ENCODE measurements around the gene ITGAE.

The ITGAE gene

GRCh38 chr17:3682033-3682432 is 119.0 kb downstream of the ITGAE start:
- H3K4me1 ChIP-seq (ENCODE audit: control insufficient read depth, insufficient read depth, low read length, poor library complexity, severe bottlenecking): no peaks in the 10 kb centered on the region
- H3K27ac ChIP-seq (ENCODE audit: low read depth, low read length, severe bottlenecking): no peak overlapping the region
- H3K9me3 ChIP-seq (ENCODE audit: control insufficient read depth, low read length): no peaks in the 10 kb centered on the region
- no peak overlapping the region for H3K4me3 ChIP-seq (ENCODE audit: extremely low read depth, insufficient read depth, low read length, poor library complexity, severe bottlenecking)
- H3K36me3 ChIP-seq (ENCODE audit: control insufficient read depth, insufficient read depth, low read length): no peaks in the 10 kb centered on the region
- 91 to 95% methylated on average over 7 to 10 of the region's 12 CpGs for WGBS, 2 experiments (ENCODE audit: insufficient coverage in 2 of 2)

- Histone ChIP-seq H3K4me1 (ENCODE audit: control insufficient read depth, insufficient read depth, low read length, poor library complexity, severe bottlenecking) (no peaks in the 10 kb centered on the region), H3K4me3 (ENCODE audit: extremely low read depth, insufficient read depth, low read length, poor library complexity, severe bottlenecking) (no peak overlapping the region), H3K9me3 (ENCODE audit: control insufficient read depth, low read length) (no peaks in the 10 kb centered on the region), H3K36me3 (ENCODE audit: control insufficient read depth, insufficient read depth, low read length) (no peaks in the 10 kb centered on the region), H3K27ac (ENCODE audit: low read depth, low read length, severe bottlenecking) (no peak overlapping the region)
- 88 to 93% methylated on average over 13 to 20 of the region's 20 CpGs for WGBS, 2 experiments (ENCODE audit: insufficient coverage in 2 of 2)
Observed at GRCh38 chr17:3681565-3681964, 119.4 kb downstream of the ITGAE start.

GRCh38 chr17:3681057-3681456 is 119.9 kb downstream of the ITGAE start:
- Histone ChIP-seq H3K36me3 (ENCODE audit: control insufficient read depth, insufficient read depth, low read length) (no peaks in the 10 kb centered on the region), H3K27ac (ENCODE audit: low read depth, low read length, severe bottlenecking) (no peak overlapping the region), H3K4me3 (ENCODE audit: extremely low read depth, insufficient read depth, low read length, poor library complexity, severe bottlenecking) (no peak overlapping the region), H3K9me3 (ENCODE audit: control insufficient read depth, low read length) (no peaks in the 10 kb centered on the region), H3K4me1 (ENCODE audit: control insufficient read depth, insufficient read depth, low read length, poor library complexity, severe bottlenecking) (no peaks in the 10 kb centered on the region)
- 90 to 94% methylated on average over 10 to 12 of the region's 12 CpGs for WGBS, 2 experiments (ENCODE audit: insufficient coverage in 2 of 2)

GRCh38 chr17:3679531-3680126 is 121.4 kb downstream of the ITGAE start:
- Histone ChIP-seq H3K36me3 (ENCODE audit: control insufficient read depth, insufficient read depth, low read length) (no peaks in the 10 kb centered on the region), H3K4me3 (ENCODE audit: extremely low read depth, insufficient read depth, low read length, poor library complexity, severe bottlenecking) (no peak overlapping the region), H3K27ac (ENCODE audit: low read depth, low read length, severe bottlenecking) (no peak overlapping the region), H3K9me3 (ENCODE audit: control insufficient read depth, low read length) (no peaks in the 10 kb centered on the region), H3K4me1 (ENCODE audit: control insufficient read depth, insufficient read depth, low read length, poor library complexity, severe bottlenecking) (no peaks in the 10 kb centered on the region)
- 87 to 89% methylated on average over 16 to 20 of the region's 20 CpGs for WGBS, 2 experiments (ENCODE audit: insufficient coverage in 2 of 2)

- H3K36me3 ChIP-seq (ENCODE audit: control insufficient read depth, insufficient read depth, low read length): no peaks in the 10 kb centered on the region
- whole genome bisulfite sequencing, 2 experiments (ENCODE audit: insufficient coverage in 2 of 2): 90 to 93% methylated on average over 21 to 26 of the region's 27 CpGs
- H3K9me3 ChIP-seq (ENCODE audit: control insufficient read depth, low read length): no peaks in the 10 kb centered on the region
- no peak overlapping the region for H3K4me3 ChIP-seq (ENCODE audit: extremely low read depth, insufficient read depth, low read length, poor library complexity, severe bottlenecking)
- H3K4me1 ChIP-seq (ENCODE audit: control insufficient read depth, insufficient read depth, low read length, poor library complexity, severe bottlenecking): no peaks in the 10 kb centered on the region
- no peak overlapping the region for H3K27ac ChIP-seq (ENCODE audit: low read depth, low read length, severe bottlenecking)
Observed at GRCh38 chr17:3678821-3679530, 122.0 kb downstream of the ITGAE start.

- H3K27ac ChIP-seq (ENCODE audit: low read depth, low read length, severe bottlenecking): no peak overlapping the region
- H3K4me3 ChIP-seq (ENCODE audit: extremely low read depth, insufficient read depth, low read length, poor library complexity, severe bottlenecking): no peak overlapping the region
- H3K36me3 ChIP-seq (ENCODE audit: control insufficient read depth, insufficient read depth, low read length): no peaks in the 10 kb centered on the region
- H3K9me3 ChIP-seq (ENCODE audit: control insufficient read depth, low read length): no peaks in the 10 kb centered on the region
- no peaks in the 10 kb centered on the region for H3K4me1 ChIP-seq (ENCODE audit: control insufficient read depth, insufficient read depth, low read length, poor library complexity, severe bottlenecking)
- 59 to 60% methylated on average over 14 to 16 of the region's 16 CpGs for WGBS, 2 experiments (ENCODE audit: insufficient coverage in 2 of 2)
Observed at GRCh38 chr17:3678095-3678820, 122.7 kb downstream of the ITGAE start.

- Histone ChIP-seq H3K36me3 (ENCODE audit: control insufficient read depth, insufficient read depth, low read length) (peaks cover under 1% of the 10 kb centered on the region), H3K4me1 (ENCODE audit: control insufficient read depth, insufficient read depth, low read length, poor library complexity, severe bottlenecking) (no peaks in the 10 kb centered on the region), H3K4me3 (ENCODE audit: extremely low read depth, insufficient read depth, low read length, poor library complexity, severe bottlenecking) (no peak overlapping the region), H3K9me3 (ENCODE audit: control insufficient read depth, low read length) (no peaks in the 10 kb centered on the region), H3K27ac (ENCODE audit: low read depth, low read length, severe bottlenecking) (no peak overlapping the region)
- WGBS, 2 experiments (ENCODE audit: insufficient coverage in 2 of 2): 86 to 89% methylated on average over 10 to 11 of the region's 11 CpGs
Observed at GRCh38 chr17:3675886-3676285, 125.1 kb downstream of the ITGAE start.

- Histone ChIP-seq H3K9me3 (ENCODE audit: control insufficient read depth, low read length) (no peaks in the 10 kb centered on the region), H3K4me1 (ENCODE audit: control insufficient read depth, insufficient read depth, low read length, poor library complexity, severe bottlenecking) (peaks cover 3% of the 10 kb centered on the region), H3K27ac (ENCODE audit: low read depth, low read length, severe bottlenecking) (no peak overlapping the region), H3K4me3 (ENCODE audit: extremely low read depth, insufficient read depth, low read length, poor library complexity, severe bottlenecking) (no peak overlapping the region), H3K36me3 (ENCODE audit: control insufficient read depth, insufficient read depth, low read length) (peaks cover 10% of the 10 kb centered on the region)
- WGBS, 2 experiments (ENCODE audit: insufficient coverage in 2 of 2): 93 to 100% methylated on average over 2 to 3 of the region's 4 CpGs
Observed at GRCh38 chr17:3672571-3672970, 128.4 kb downstream of the ITGAE start.

GRCh38 chr17:3669548-3669947 is 131.4 kb downstream of the ITGAE start:
- H3K4me3 ChIP-seq (ENCODE audit: extremely low read depth, insufficient read depth, low read length, poor library complexity, severe bottlenecking): peak overlapping the region; percentile 97
- H3K27ac ChIP-seq (ENCODE audit: low read depth, low read length, severe bottlenecking): no peak overlapping the region
- H3K4me1 ChIP-seq (ENCODE audit: control insufficient read depth, insufficient read depth, low read length, poor library complexity, severe bottlenecking): peaks cover 3% of the 10 kb centered on the region
- no peaks in the 10 kb centered on the region for H3K9me3 ChIP-seq (ENCODE audit: control insufficient read depth, low read length)
- peaks cover 30% of the 10 kb centered on the region for H3K36me3 ChIP-seq (ENCODE audit: control insufficient read depth, insufficient read depth, low read length)
- 47 to 56% methylated on average over 9 to 11 of the region's 12 CpGs for WGBS, 2 experiments (ENCODE audit: insufficient coverage in 2 of 2)

GRCh38 chr17:3669085-3669347 is 132.0 kb downstream of the ITGAE start:
- H3K36me3 ChIP-seq (ENCODE audit: control insufficient read depth, insufficient read depth, low read length): peaks cover 36% of the 10 kb centered on the region
- H3K4me3 ChIP-seq (ENCODE audit: extremely low read depth, insufficient read depth, low read length, poor library complexity, severe bottlenecking): peak overlapping the region; percentile 97
- no peaks in the 10 kb centered on the region for H3K9me3 ChIP-seq (ENCODE audit: control insufficient read depth, low read length)
- WGBS, 2 experiments (ENCODE audit: insufficient coverage in 2 of 2): 0% methylated on average over 30 to 31 of the region's 32 CpGs
- peaks cover 5% of the 10 kb centered on the region for H3K4me1 ChIP-seq (ENCODE audit: control insufficient read depth, insufficient read depth, low read length, poor library complexity, severe bottlenecking)
- H3K27ac ChIP-seq (ENCODE audit: low read depth, low read length, severe bottlenecking): peak overlapping the region; percentile 100
